ENCODE measurements around the gene TMEM63A. TPM values are rescaled to one million over a fixed set of nuclear protein-coding genes. Genes with fewer than 3 reads are reported as not detected.
A peak's percentile ranks its signal among the peaks of the same experiment; 100 is the strongest.

Gene TMEM63A
- total RNA-seq, 1 experiment from 2014 or later, result 31.4 TPM

- H3K4me1 ChIP-seq (ENCODE audit: control insufficient read depth, insufficient read depth, low read length), result peaks cover 36% of the 10 kb centered on the region
- in situ Hi-C loops (cut with HindIII; ENCODE audit: low pct_unique_long_range_greater_than_20kb, low sequenced_read_pairs) (no loop called here), intact Hi-C loops (cut with micrococcal nuclease; ENCODE audit: unreplicated experiment) (no loop called here)
- no TSS peak for BruUV-seq (replicated peaks)
- POLR2A ChIA-PET, result interaction anchor here (0.6 kb wide), 1 partner anchor 74 kb away, joined by 7 read pairs; no protein-coding TSS in a partner anchor
- no peaks in the 10 kb centered on the region for H3K27me3 ChIP-seq (ENCODE audit: control insufficient read depth, insufficient read depth, low read length)
- CTCF ChIA-PET, result no interaction called here
- no peak for ATAC-seq
- no peak for DNase-seq (ENCODE audit: low read depth, low spot score)
- H3K4me3 ChIP-seq (ENCODE audit: low read depth in 2 of 2, low read length in 2 of 2), result peak overlapping the region in 1 of 2 experiments; percentile 88; a peak in 3 of 4 replicates
- H3K36me3 ChIP-seq (ENCODE audit: control insufficient read depth, insufficient read depth, low read length), result no peaks in the 10 kb centered on the region; the same call in 1 of the 2 replicates
- TF ChIP-seq TCF7L2 (IDR thresholded peaks at IDR 0.05; ENCODE audit: low read depth, low read length), result no peak
- TF ChIP-seq POLR2AphosphoS5 (IDR thresholded peaks at IDR 0.05; ENCODE audit: low read depth, low read length), result no peak
- TF ChIP-seq SIN3A (IDR thresholded peaks at IDR 0.05; ENCODE audit: borderline replicate concordance, insufficient read depth, low read depth, low read length), result no peak
- TF ChIP-seq, protein P1, sequence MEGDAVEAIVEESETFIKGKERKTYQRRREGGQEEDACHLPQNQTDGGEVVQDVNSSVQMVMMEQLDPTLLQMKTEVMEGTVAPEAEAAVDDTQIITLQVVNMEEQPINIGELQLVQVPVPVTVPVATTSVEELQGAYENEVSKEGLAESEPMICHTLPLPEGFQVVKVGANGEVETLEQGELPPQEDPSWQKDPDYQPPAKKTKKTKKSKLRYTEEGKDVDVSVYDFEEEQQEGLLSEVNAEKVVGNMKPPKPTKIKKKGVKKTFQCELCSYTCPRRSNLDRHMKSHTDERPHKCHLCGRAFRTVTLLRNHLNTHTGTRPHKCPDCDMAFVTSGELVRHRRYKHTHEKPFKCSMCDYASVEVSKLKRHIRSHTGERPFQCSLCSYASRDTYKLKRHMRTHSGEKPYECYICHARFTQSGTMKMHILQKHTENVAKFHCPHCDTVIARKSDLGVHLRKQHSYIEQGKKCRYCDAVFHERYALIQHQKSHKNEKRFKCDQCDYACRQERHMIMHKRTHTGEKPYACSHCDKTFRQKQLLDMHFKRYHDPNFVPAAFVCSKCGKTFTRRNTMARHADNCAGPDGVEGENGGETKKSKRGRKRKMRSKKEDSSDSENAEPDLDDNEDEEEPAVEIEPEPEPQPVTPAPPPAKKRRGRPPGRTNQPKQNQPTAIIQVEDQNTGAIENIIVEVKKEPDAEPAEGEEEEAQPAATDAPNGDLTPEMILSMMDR (IDR thresholded peaks at IDR 0.05), result no peak
- no peak for TF ChIP-seq REST (IDR thresholded peaks at IDR 0.05; ENCODE audit: insufficient read depth in 1 of 2, low read depth in 2 of 2, low read length in 1 of 2)
- H3K9me3 ChIP-seq (ENCODE audit: control insufficient read depth, insufficient read depth, low read depth, low read length), result no peaks in the 10 kb centered on the region
- H3K27ac ChIP-seq (ENCODE audit: low read length), result peak overlapping the region; percentile 91
Measured at GRCh38 chr1:225880636-225881035, 1.5 kb downstream of the TMEM63A start.

DNA sequence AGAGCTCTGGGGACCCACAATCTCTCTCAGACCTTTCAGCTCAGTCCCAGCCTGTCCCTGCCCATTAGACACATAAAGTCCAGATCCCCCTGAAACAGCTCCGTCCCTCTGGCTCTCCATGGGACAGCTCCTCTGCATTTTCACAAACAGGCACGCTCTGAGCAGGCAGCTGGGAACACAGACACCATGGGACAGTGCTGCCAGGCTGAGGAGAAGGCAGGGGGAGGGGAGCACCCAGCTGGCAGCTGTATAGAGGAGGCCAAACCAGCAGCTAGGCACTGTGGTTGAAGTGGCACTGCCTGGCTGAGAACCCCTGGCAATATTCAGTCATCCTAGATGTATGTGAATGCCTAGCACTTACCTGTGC, 2.0 kb downstream of the TMEM63A start:
- DNase-seq (ENCODE audit: low read depth, low spot score), result no peak
- in situ Hi-C loops (cut with HindIII; ENCODE audit: low pct_unique_long_range_greater_than_20kb, low sequenced_read_pairs) (no loop called here), intact Hi-C loops (cut with micrococcal nuclease; ENCODE audit: unreplicated experiment) (no loop called here)
- H3K4me3 ChIP-seq (ENCODE audit: low read depth in 2 of 2, low read length in 2 of 2), result no peak overlapping the region
- CTCF ChIA-PET, result no interaction called here
- no peaks in the 10 kb centered on the region; the same call in 1 of the 2 replicates for H3K36me3 ChIP-seq (ENCODE audit: control insufficient read depth, insufficient read depth, low read length)
- BruUV-seq (replicated peaks), result TSS peak; percentile 56
- TF ChIP-seq REST (IDR thresholded peaks at IDR 0.05; ENCODE audit: insufficient read depth in 1 of 2, low read depth in 2 of 2, low read length in 1 of 2) (no peak), POLR2AphosphoS5 (IDR thresholded peaks at IDR 0.05; ENCODE audit: low read depth, low read length) (no peak), TCF7L2 (IDR thresholded peaks at IDR 0.05; ENCODE audit: low read depth, low read length) (no peak), SIN3A (IDR thresholded peaks at IDR 0.05; ENCODE audit: borderline replicate concordance, insufficient read depth, low read depth, low read length) (no peak)
- TF ChIP-seq, protein P1 (IDR thresholded peaks at IDR 0.05), result no peak
- no peaks in the 10 kb centered on the region for H3K27me3 ChIP-seq (ENCODE audit: control insufficient read depth, insufficient read depth, low read length)
- ATAC-seq, result no peak
- no peak overlapping the region for H3K27ac ChIP-seq (ENCODE audit: low read length)
- POLR2A ChIA-PET, result interaction anchor here (0.6 kb wide), 1 partner anchor 74 kb away, joined by 7 read pairs; no protein-coding TSS in a partner anchor
- no peaks in the 10 kb centered on the region for H3K9me3 ChIP-seq (ENCODE audit: control insufficient read depth, insufficient read depth, low read depth, low read length)
- peaks cover 36% of the 10 kb centered on the region for H3K4me1 ChIP-seq (ENCODE audit: control insufficient read depth, insufficient read depth, low read length)

Measured in Panc1 (cell line).